HG03064 (cell line): ENCODE results near the gene PRPSAP2.
"Not testable (repeated sequence)": the region's sequence is repeated elsewhere in the genome, so short reads cannot be mapped to it uniquely, and the experiment has no call there.

Experiments used
- ATAC-seq: cut with Tn5 transposase; IDR thresholded peaks from one replicate; pipeline ENCODE4 v1.9.1; 2021; ENCODE audit warnings: low read depth; ENCODE audit not compliant: unreplicated experiment

Gene PRPSAP2

DNA sequence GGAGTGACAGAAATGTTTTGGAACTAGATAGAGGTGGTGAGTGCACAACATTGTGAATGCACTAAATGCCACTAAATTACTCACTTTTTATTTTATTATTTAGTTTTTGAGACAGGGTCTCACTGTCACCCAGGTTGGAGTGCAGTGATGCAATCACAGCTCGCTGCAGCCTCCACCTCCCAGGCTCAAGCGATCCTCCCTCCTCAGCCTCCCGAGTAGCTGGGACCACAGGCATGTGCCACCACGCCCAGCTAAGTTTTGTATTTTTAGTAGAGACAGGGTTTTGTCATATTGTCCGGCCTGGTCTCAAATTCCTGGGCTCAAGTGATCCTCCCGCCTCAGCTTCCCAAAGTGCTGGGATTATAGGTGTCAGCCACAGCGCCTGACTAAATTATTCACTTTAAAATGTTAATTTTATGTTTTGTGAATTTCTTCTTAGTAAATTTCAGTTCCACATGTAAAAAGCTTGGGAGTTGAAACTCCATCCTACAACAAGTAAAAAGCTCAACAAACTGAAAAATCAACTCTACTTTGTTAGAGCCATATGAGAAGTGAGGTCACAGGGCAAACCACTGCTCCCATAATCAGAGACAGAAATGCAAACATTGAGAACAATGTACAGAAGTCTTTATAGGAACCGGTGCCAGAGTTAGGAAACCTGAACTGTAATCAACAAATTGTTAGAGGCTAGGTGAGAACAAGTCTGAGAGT, 80.2 kb downstream of the PRPSAP2 start:
- no peak for ATAC-seq

DNA sequence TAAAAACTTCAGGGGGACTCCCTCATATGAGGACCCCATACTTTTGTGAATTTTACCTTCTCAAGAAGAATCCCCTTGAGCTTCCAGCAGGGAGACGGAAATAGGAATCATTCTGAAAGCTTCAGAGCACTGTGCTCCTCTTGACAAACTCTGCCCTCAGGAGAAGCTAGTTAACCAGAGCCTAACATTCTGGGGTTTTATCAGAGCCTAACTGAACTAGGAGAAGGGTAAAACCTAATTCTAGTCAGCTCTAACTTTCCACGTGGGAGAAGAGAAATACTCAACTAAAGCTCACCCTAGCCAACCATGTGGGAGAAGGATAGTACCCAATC, 80.7 kb downstream of the PRPSAP2 start:
- no peak for ATAC-seq

DNA sequence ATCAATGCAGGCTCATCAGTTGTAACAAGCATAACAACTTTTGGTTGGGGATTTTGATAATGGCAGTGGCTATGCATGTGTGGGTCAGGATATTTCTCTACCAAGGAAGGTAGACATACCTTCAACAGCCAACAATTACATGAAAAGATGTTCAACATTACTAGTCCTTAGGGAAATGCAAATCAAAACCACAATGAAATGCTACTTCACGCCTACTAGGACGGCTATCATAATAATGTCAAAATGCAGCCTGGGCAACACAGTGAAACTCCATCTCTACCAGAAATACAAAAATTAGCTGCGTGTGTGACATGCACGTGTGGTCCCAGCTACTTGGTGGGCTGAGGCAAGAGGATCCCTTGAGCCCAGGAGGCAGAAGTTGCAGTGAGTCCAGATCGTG, 86.7 kb downstream of the PRPSAP2 start:
- ATAC-seq: no peak

DNA sequence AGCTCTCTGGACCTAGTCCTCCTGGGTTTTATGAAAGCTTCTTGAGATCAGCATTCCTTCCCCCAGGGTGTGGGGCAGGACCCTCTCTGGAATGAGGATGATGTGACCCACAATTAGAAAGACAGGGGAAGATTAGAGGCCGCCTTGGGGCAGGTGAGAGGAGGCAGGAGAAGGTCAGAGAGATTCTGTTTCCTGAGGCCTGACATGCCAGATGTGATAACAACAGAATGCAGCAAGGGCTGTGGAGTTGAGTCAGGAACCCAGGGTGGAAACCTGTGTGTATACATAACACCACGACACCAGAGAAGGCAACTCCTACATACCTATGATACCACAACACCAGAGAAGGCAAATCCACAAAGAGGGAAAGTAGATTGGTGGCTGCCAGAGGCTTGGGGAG, 88.6 kb downstream of the PRPSAP2 start:
- ATAC-seq: no peak

DNA sequence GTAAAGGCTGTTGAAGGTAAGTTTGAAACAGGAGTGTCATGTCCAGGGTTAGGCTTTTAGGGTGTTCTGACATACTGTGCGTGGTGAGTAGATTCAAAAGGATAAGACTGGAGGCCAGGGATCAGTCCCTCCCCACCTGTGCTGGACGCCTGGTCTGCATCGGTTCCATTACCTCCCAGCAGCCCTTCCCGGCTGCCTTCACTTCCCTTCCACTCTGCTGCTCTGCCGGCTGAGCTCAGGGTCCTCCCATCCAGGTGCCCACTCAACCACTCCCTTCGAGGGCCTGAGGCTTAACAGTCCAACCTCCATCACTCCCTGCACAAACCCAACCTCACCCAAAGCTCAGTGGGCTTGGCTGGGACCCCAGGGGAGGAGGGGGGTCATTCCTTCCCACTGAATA, 89.9 kb downstream of the PRPSAP2 start:
- no peak for ATAC-seq

DNA sequence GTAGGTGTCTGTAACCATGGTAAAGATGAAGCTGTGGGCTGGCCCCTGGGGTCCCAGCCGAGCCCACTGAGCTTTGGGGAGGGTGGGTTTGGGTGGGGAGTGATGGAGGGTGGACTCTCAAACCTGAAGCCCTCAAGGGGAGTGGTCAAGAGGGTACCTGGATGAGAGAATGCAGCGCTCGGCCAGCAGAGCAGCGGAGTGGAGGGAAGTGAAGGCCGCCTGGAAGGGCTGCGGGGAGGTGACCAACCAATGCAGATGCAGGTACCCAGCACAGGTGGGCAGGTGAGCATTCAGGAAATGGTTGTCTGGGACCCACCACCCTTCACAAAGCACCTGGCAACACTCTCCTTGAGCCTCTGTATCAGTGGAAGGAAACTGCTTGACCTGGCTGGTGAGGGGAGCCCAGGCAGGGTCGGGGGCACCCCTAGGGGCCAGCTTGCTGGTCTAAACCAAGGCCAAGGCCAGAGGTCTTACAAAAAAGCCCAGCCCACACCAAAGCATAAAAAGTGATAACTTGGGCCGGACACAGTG, 90.6 kb downstream of the PRPSAP2 start:
- no peak for ATAC-seq

DNA sequence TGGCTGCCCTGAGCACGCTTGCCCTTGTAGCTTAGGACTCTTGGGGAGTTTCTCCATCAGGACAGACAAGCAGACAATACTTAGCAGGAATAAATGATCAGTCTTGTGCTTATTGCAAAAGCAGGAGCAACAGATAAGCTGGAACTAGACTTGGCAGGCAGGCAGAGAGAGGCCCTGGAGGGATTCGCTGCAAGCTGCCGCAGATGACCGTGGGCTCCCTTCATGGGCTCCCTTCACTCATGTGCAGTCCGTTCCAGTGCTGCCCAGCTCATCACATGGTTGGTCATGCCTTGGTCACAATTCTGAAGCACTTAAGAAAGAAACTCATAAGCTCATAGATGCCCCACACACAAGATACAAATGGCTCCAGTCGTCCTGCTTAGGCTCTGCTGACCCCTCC, 91.6 kb downstream of the PRPSAP2 start:
- ATAC-seq: no peak

DNA sequence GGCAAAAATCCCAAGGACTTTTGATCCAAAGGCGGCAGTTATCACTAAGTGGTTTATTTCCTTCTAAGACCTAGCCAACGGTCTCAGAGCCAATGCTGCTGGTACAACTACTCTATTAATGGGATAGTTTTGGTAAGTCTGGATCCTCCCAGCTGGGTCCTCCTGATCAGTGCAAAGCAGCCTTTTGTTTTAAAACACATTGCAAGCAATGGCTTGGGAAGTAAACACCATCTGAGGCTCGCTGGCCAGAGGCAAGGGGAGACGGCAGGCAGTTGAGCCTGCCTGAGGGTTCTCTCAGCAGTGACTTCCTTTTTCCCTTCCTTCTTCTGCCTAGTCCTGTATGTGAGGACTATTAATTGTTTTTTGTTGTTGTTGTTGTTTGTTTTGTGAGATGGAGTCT, 92.4 kb downstream of the PRPSAP2 start:
- ATAC-seq: no peak

DNA sequence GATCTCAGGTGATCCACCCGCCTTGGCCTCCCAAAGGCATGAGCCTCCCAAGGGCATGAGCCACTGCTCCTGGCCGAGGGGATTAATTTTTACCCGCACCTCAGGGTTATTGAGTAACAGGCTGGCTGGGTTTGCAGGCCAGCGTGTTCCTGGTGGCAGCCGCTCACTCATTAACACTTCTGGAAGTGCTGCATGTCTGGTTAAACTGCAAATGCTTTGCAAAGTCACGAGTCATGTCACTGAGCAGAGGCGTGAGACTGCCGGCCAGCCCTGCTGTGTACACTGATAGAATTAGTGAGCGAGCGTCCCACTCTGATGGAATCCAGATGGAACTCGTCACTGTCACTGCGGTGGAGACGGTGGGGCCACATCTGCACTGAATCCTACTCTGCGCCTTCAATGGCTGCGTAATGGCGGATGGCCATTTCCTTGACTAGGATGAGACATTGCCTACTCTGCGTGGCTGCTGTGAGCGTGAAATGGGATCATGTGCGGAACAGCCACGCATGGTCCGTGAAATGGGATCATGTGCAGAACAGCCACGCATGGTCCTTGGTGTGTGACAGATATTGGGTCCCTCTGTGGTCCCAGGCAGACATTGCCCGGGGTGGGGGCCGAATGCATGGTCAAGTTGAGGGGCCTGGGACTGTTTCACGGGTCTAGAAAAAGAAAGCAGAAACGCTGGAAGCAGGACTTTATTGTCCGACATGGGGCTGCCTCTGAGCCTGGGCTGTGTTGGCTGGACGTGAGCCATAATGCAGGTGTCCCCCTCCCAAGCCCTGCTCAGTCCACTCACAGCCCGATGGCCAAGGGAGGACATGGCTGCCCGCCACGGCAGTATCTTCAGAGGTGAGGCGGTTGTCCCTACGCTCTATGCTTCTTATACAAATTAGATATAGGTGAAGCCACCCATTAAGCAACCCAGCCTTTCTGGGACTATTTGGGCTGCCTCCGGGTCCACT, 93.3 kb downstream of the PRPSAP2 start:
- ATAC-seq: no peak

DNA sequence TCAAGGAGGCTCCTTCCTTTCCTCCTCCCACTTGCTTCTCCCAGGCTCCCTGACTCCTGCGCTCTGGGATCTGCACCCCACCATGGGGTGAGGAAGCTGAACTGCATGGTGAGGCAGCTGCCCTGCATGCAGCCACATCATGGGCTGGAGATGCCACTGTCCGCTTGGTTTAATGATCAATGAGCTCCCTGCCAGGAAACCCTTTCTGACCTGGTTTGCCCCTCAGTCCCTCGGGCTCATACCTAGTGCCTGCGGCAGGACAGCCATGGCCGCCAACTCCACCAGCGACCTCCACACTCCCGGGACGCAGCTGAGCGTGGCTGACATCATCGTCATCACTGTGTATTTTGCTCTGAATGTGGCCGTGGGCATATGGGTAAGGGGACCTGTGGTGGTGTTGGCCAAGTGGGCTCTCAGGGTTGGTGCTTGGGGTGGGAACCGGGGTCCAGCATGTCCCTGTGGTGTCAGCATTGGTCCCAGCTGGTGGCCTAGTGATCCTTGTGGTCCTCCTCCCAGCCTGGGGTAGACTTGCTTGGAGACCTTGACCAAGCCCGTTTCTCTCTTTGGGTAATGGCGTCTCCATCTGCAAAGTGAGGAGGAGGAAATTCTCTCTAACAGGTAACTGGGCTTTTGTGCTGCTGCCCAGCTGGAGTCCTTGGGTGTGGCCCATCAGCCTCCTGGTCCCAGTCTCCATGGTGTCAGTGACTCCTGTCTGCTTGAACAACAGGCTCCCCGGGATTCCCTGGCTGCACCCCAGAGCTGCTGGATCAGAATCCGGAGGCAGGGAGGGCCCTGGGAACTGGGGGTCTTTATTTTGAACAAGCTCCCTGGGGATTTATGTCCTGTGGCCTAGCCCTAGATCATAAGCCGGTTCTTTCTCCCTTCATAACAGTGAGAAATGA, 94.3 kb downstream of the PRPSAP2 start, which contains the start of gene SLC5A10:
Gene SLC5A10 (plus strand): TSS at position 225 of the 902 bp plus-strand sequence. CDS start 41 bp downstream, at position 266.
- ATAC-seq: no peak

DNA sequence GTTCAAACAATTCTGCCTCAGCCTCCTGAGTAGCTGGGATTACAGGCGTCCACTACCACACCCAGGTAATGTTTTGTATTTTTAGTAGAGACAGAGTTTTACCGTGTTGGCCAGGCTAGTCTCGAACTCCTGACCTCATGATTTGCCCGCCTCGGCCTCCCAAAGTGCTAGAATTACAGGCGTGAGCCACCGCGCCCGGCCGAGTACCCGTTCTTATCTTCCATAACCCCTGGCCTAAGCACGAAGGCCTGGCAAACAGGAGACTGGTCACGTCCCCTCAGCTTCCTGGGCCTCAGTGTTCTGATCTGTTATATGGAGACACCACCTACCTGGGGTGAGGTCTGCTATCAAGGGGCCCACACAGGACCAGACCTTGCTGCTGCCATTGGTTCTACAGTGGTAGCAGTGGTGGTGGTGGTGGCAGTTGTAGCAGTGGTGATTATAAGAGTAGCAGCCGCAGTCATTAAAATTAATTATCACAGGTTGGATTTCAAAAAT, 95.3 kb downstream of the PRPSAP2 start:
- no peak for ATAC-seq

DNA sequence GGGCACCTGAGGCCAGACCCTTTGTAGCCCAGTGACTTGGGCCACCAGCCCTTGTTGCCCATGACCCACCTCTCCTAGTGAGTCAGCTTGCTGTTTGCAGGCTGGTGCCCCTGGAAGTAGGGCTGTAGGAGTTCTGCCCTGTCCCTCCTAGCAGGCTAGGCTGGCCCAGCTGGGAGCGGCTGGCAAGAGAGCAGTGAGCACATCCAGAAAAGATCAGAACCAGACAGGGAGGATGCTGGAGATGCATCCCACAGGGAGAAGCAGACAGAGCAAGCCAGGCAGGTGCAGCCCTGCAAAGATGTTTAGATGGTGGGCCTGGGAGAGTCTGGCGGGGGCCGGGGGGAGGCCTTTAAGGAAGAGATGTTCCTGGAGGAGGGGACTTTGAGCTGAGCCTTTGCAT, 96.4 kb downstream of the PRPSAP2 start:
- no peak for ATAC-seq

DNA sequence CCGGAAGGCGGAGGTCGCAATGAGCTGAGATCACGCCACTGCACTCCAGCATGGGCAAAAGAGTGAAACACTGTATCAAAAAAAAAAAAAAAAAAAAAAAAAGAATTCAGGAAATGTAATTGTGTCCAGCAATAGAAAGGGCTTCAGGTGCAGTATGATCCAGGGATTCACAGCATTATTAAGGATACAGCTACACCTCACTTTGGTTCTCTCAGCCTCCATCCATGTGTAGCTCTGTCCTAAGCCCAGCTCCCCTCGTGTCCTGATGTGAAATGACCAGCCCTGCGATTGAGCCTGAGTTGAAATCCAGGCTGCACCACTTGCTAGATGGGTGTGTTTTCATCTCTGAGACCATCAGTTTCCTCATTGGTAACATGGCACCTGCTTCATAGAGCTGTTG, 97.1 kb downstream of the PRPSAP2 start:
- no peak for ATAC-seq

DNA sequence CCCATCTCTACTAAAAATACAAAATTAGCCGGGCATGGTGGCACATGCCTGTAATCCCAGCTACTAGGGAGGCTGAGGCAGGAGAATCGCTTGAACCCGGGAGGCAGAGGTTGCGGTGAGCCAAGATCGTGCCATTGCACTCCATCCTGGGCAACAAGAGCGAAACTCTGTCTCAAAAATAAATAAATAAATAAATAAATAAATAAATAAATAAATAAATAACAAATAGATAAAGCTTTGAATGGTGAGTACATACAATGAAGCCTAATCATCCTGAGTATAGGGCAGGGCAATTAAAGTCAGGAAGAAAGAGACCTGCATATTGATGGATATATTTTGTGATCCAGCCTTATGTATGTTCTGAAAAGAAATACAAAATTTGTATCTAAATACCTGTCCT, 98.1 kb downstream of the PRPSAP2 start:
- not testable (repeated sequence) for ATAC-seq

DNA sequence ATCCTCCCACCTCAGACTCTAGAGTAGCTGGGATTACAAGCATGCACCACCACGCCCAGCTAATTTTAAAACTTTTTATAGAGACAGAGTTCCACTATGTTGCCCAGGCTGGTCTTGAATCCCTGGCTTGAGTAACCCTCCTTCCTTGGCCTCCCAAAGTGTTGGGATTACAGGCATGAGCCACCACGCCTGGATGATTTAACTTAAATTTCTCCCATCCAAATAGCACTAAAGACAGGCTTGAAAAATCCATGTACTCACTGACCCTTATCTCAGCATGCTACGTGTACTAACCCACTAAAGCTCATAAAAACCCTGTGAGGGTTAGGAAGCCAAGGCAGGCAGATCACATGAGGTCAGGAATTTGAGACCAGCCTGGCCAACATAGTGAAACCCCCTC, 98.7 kb downstream of the PRPSAP2 start:
- no peak for ATAC-seq

DNA sequence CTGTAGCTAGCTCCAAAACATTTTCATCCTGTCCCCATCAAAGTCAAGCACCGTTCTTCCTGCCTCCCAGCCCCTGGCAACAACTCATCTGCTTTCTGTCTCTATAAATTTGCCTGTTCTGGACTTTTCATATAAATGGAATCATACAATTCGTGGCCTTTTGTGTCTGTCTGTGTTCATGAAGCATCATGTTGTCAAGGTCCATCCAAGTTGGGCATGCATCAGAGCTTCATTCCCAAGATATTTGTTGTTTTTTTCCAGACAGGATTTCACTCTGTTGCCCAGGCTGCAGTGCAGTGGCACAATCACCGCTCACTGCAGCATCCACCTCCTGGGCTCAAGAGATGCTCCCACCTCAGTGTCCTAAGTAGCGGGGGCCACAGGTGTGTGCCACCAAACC, 99.9 kb downstream of the PRPSAP2 start:
- no peak for ATAC-seq

DNA sequence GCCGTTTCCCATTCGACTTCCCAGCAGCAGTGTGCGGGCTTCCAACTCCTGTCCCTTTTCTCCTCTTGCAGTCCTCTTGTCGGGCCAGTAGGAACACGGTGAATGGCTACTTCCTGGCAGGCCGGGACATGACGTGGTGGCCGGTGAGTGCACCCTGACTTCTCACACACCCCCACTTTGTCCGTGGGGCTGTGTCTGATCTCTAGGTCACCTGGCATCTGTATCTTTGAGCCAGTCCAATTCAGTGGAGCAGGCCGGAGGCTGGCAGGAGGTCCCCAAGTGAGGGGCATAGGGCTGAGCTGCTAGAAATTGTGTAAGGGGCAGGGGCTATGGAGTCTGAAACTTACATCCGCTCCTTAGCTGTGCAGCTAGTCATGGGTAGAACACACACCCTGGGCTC, 100.7 kb downstream of the PRPSAP2 start:
- no peak for ATAC-seq

DNA sequence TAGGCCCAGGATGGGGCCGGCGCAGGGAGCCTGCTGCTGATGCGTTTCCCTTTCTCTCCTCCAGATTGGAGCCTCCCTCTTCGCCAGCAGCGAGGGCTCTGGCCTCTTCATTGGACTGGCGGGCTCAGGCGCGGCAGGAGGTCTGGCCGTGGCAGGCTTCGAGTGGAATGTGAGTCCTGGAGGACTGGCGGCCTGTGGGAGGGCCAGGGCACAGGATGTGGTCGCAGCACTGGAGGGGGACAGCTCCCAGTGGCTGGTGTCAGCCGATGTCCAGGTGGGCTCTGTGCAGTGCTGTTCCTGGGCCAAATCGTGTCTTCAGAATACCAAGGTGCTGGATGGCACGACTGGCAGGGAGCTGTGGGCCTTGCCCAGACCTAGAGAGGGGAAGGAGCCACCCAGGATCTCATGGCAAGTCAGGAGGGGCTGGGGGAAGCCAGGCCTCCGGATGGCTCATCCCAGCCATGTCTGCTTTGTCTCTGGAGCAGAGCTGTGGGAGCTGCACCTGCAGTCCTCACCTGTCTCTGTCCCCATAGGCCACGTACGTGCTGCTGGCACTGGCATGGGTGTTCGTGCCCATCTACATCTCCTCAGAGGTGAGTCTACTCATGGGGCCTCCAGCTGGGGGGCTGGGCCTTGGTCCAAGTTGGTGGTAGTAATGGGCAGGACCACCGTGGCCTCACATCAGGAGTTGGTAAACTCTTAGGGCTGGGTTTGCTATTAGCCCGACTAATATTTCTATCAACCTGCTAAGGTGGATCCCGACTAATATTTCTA, 101.3 kb downstream of the PRPSAP2 start:
- no peak for ATAC-seq

DNA sequence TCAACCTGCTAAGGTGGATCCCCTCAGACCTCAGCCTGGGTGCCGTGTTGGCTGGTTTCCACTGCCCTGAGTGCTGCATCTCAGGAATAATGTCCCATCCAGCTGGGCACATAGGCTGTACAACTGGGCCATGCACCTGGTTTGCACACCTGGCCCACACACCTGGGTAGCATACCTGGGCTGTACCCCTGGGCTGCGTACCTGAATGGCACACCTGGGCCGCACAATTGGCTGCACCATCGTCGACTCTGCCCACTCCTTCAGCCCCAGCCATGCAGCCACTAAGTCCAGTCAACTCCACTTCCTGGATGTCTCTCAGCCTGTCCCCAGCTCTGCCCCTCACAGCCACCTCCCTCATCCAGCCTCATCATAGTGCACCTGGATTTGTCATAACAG, 101.9 kb downstream of the PRPSAP2 start:
- ATAC-seq: no peak

DNA sequence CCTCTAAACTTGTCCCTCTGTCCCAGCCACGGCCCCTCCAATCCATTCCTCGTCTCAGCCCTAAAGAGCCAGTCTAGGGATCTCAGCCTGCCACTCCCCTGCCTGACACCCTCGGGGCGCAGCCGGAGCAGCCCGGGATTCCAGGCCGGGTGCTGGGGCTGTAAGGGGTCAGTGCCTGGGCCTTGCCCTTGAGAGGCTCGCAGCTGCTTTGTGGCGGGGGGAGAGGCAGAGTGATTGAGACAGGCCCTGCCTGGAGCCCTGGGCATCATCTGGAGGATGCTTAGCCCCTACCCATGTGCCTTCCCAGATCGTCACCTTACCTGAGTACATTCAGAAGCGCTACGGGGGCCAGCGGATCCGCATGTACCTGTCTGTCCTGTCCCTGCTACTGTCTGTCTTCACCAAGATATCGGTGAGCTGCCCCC, 102.3 kb downstream of the PRPSAP2 start:
- no peak for ATAC-seq
